ENCODE results near the gene RSF1. TPM values are rescaled to one million over a fixed set of nuclear protein-coding genes. Genes with fewer than 3 reads are reported as not detected.

RSF1 gene
- total RNA-seq, 1 donor from 2014 or later: 40.6 TPM

GRCh38 chr11:77729063-77729462 lies 91.5 kb downstream of the RSF1 start:
- no peak overlapping the region for H3K27ac ChIP-seq (replicated peaks)
- DNase-seq: no peak
- peaks cover 31% of the 10 kb centered on the region for H3K36me3 ChIP-seq
- no peak overlapping the region for H3K4me3 ChIP-seq
- intact Hi-C loops (cut with micrococcal nuclease): no loop called here
- no peaks in the 10 kb centered on the region for H3K27me3 ChIP-seq (ENCODE audit: low read depth)
- H3K4me1 ChIP-seq: peaks cover 7% of the 10 kb centered on the region
- peaks cover 17% of the 10 kb centered on the region for H3K9me3 ChIP-seq (replicated peaks)
- no peak for TF ChIP-seq CTCF (IDR thresholded peaks at IDR 0.05; ENCODE audit: borderline replicate concordance)

GRCh38 chr11:77728203-77728786 lies 92.2 kb downstream of the RSF1 start:
- Histone ChIP-seq H3K4me1 (peaks cover 7% of the 10 kb centered on the region), H3K4me3 (no peak overlapping the region), H3K27me3 (ENCODE audit: low read depth) (no peaks in the 10 kb centered on the region), H3K27ac (replicated peaks) (no peak overlapping the region), H3K36me3 (peaks cover 35% of the 10 kb centered on the region), H3K9me3 (replicated peaks) (peaks cover 17% of the 10 kb centered on the region)
- no peak for TF ChIP-seq CTCF (IDR thresholded peaks at IDR 0.05; ENCODE audit: borderline replicate concordance)
- intact Hi-C loops (cut with micrococcal nuclease): no loop called here
- DNase-seq: no peak

- DNase-seq: no peak
- Histone ChIP-seq H3K9me3 (replicated peaks) (peaks cover 13% of the 10 kb centered on the region), H3K4me3 (no peak overlapping the region), H3K27me3 (ENCODE audit: low read depth) (no peaks in the 10 kb centered on the region), H3K27ac (replicated peaks) (no peak overlapping the region), H3K36me3 (peaks cover 33% of the 10 kb centered on the region), H3K4me1 (peaks cover 7% of the 10 kb centered on the region)
- intact Hi-C loops (cut with micrococcal nuclease): no loop called here
- no peak for TF ChIP-seq CTCF (IDR thresholded peaks at IDR 0.05; ENCODE audit: borderline replicate concordance)
These were observed 94.0 kb downstream of the RSF1 start for GRCh38 chr11:77726524-77726923.

- no peak overlapping the region for H3K4me3 ChIP-seq
- H3K9me3 ChIP-seq (replicated peaks): peaks cover 2% of the 10 kb centered on the region
- intact Hi-C loops (cut with micrococcal nuclease): no loop called here
- peaks cover 7% of the 10 kb centered on the region for H3K4me1 ChIP-seq
- no peak for TF ChIP-seq CTCF (IDR thresholded peaks at IDR 0.05; ENCODE audit: borderline replicate concordance)
- H3K27ac ChIP-seq (replicated peaks): no peak overlapping the region
- no peaks in the 10 kb centered on the region for H3K27me3 ChIP-seq (ENCODE audit: low read depth)
- H3K36me3 ChIP-seq: peaks cover 25% of the 10 kb centered on the region
- no peak for DNase-seq
These were observed 95.1 kb downstream of the RSF1 start for GRCh38 chr11:77725433-77725832.

GRCh38 chr11:77724636-77725035 lies 95.9 kb downstream of the RSF1 start:
- Histone ChIP-seq H3K9me3 (replicated peaks) (no peaks in the 10 kb centered on the region), H3K4me1 (peaks cover 7% of the 10 kb centered on the region), H3K27me3 (ENCODE audit: low read depth) (no peaks in the 10 kb centered on the region), H3K4me3 (no peak overlapping the region), H3K27ac (replicated peaks) (no peak overlapping the region), H3K36me3 (peaks cover 23% of the 10 kb centered on the region)
- intact Hi-C loops (cut with micrococcal nuclease): no loop called here
- no peak for TF ChIP-seq CTCF (IDR thresholded peaks at IDR 0.05; ENCODE audit: borderline replicate concordance)
- DNase-seq: no peak
